ENCODE results near the gene CDRT15.
"Not testable (repeated sequence)": the region's sequence is repeated elsewhere in the genome, so short reads cannot be mapped to it uniquely, and the experiment has no call there.

Gene CDRT15

GRCh38 chr17:14192039-14192438 lies 44.6 kb downstream of the CDRT15 start:
- H3K4me3 ChIP-seq = not testable (repeated sequence)
- peak overlapping the region in 1 of 21 experiments; percentile 46 for H3K27ac ChIP-seq

- H3K27ac ChIP-seq, H3K4me3 ChIP-seq: not testable (repeated sequence)
Measured at GRCh38 chr17:14191469-14191868, 45.2 kb downstream of the CDRT15 start.

- not testable (repeated sequence) for H3K27ac ChIP-seq, H3K4me3 ChIP-seq
Measured at GRCh38 chr17:14190774-14191173, 45.9 kb downstream of the CDRT15 start.

GRCh38 chr17:14186443-14186842 lies 50.2 kb downstream of the CDRT15 start:
- H3K4me3 ChIP-seq, H3K27ac ChIP-seq: not testable (repeated sequence)

Measured in skin epidermis (tissue), 12 donors.